Kasumi-1 (cell line): ENCODE data around the gene PLEK2.

ENCODE experiments used
- DNase-seq, 2 experiments: peaks; one replicate each; lab custom pipeline; 2025; lab: John Stamatoyannopoulos, UW

The PLEK2 gene

DNA sequence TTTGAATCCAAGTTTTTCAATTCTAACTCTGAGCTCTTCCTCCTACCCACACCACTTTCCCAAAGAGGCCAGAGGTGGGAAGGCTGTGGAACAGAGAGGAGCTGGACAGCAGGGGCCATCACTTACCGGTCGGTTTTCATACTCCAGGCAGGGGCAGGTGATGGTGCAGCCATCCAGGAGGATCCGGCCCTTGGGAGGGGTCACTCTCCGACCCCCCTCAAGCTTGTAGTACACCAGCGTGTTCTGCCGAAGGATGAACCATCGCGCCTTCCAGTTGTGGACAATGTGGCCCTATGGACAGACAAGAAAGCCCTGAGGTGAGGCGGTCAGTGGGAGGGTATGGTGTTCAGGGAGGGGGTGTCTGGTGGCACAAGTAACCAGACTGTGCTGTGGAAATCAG is 14.4 kb downstream of the PLEK2 start:
- no peak for DNase-seq

- no peak for DNase-seq
Measured at GRCh38 chr14:67396381-67396970, 15.5 kb downstream of the PLEK2 start.

DNA sequence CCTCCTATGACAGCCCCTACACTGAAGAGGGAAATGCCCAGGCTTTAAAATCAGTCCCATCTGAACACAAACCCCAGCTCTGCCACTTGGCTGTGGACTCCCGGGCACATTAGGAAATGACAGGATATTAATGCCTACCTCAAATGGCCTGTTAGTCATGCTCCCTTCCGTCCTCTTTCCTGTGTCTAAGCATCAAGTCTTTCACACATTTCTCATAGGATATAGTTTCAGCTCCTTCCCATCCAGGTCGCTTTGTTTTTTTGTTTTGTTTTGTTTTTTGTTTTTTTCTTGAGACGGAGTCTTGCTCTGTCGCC is 16.1 kb downstream of the PLEK2 start:
- DNase-seq = no peak

DNA sequence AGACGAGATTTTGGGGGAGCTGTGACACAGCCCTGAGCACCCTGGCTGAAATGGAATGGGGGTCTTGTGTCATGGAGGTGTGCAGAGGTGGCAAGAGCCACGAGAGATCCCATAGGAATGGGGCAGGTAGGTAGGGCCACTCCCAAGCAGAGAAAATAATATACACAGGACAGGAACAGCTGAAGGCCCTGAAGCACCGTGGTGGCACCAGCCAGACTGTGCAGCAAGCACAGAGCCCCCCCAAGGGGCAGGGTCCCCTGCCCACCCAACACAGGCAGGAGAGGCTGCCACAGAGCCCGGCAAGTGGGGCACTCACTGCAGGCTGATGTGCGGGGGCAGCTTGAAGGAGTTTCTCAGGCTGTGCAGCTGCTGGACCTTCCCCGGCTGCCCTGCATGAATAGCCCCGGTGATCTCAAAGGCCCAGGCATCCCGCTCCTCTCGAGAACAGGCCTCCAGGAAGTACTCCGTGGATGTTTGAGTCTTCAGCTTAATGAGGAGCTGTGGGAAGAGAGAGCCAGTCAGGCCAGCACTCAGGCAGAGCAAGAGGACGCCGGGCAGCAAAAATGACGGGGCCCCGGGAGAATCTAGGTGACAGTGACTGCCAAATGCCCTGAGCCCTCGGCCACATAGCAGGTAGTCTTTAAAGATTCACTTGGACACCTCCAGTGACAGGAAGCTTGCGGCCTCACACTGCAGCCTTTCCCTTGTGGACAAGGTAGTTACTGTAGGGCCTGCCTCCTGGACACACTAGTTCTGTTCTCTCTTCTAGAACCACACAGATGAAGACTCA is 16.7 kb downstream of the PLEK2 start:
- no peak for DNase-seq

- DNase-seq = no peak
Measured at GRCh38 chr14:67393689-67394088, 18.3 kb downstream of the PLEK2 start.

GRCh38 chr14:67392800-67393199 is 19.2 kb downstream of the PLEK2 start:
- DNase-seq = no peak

GRCh38 chr14:67392123-67392522 is 19.8 kb downstream of the PLEK2 start:
- no peak for DNase-seq

DNA sequence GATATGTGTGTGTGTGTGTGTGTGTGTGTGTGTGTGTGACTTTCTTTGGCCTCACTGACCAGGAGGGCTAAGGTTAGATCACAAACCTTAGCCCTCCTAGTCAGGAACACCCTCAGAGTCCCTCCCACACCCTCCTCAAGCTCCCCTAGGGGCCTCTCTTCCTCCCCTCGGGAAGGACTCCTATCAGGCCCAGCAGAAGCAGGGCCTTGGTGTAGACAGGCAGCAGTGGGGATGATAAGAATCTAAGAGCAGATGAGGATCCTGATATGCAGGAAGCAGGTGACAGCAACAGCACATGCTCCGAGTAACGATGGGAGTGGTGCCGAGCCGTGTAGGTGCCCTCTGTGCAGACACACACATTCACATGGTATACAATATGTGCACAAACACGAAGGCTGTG is 20.7 kb downstream of the PLEK2 start:
- DNase-seq = no peak

- DNase-seq = no peak
Measured at GRCh38 chr14:67389811-67390534, 22.0 kb downstream of the PLEK2 start.

GRCh38 chr14:67389275-67389674 is 22.7 kb downstream of the PLEK2 start:
- no peak for DNase-seq

- no peak for DNase-seq
Measured at GRCh38 chr14:67387195-67387594, 24.8 kb downstream of the PLEK2 start.

- no peak for DNase-seq
Measured at GRCh38 chr14:67385618-67386017, 26.3 kb downstream of the PLEK2 start.

- no peak for DNase-seq
Measured at GRCh38 chr14:67385120-67385519, 26.8 kb downstream of the PLEK2 start.

GRCh38 chr14:67377916-67378315 is 34.0 kb downstream of the PLEK2 start:
- DNase-seq = no peak

DNA sequence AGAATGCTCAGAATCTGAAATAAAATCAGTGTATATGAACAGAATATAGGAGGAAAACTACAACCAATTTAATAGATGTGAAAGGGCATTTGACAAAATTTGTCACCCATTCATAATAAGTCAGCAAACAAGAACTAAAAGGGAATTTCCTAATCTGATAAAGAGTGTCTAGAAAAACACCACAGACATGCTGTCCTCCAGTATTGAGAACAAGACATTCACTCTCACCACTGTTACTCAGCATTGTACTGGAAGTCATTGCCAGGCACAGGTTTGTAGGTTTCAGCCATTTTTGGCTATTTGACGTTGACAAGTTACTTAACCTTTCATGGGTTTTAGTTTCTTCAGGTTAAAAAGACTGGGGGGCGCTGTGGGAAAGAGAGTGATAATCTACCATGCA is 38.6 kb downstream of the PLEK2 start:
- no peak for DNase-seq

DNA sequence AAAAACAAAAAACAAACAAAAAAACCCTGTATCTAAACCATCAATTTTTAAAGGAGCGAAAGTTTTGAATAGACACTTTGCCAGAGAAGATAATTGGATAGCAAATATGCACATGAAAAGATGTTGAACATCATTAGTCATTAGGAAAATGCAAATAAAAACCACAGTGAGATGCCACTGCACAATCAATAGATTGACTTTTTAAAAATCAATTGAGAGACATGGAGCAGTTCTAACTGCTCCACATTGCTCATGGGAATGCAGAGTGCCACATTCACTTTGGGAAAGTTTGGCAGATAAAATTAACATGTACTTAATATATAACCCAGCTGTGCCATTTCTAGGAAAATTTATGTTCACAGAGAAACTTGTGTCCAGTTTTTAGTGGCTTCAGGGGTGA is 39.1 kb downstream of the PLEK2 start:
- no peak for DNase-seq

- no peak for DNase-seq
Measured at GRCh38 chr14:67371247-67372148, 40.5 kb downstream of the PLEK2 start.

DNA sequence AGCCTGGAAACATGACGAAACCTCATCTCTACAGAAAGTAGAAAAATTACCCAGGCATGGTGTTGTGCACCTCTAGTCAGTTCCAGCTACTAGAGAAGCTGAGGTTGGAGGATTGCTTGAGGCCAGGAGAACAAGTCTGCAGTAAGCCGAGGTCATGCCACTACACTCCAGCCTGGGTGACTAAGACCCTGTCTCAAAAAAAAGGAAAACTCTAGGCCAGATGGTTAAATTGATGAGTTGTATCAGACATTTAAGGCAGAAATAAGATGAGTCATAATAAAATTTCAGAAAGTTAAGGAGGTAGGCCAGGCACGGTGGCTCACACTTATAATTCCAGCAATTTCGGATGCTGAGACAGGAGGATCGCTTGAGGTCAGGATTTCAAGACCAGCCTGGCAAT is 41.1 kb downstream of the PLEK2 start:
- no peak for DNase-seq

- no peak for DNase-seq
Measured at GRCh38 chr14:67365476-67365875, 46.5 kb downstream of the PLEK2 start.

GRCh38 chr14:67360470-67361206 is 51.3 kb downstream of the PLEK2 start:
- peak in 1 of 2 experiments; percentile 48 for DNase-seq

- peak; percentile 98 for DNase-seq
Measured at GRCh38 chr14:67359775-67360469, 52.0 kb downstream of the PLEK2 start, which contains the start of the genes ATP6V1D and EIF2S1. Gene ATP6V1D (minus strand): TSS chr14:67359804. CDS start chr14:67359698, 106 bp downstream. Gene EIF2S1 (plus strand): TSS chr14:67360328. CDS start chr14:67364768, 4,440 bp downstream.
